Measurements from ENCODE around the gene DDOST. TPM values are rescaled to one million over a fixed set of nuclear protein-coding genes. Genes with fewer than 3 reads are reported as not detected.
A peak's percentile ranks its signal among the peaks of the same experiment; 100 is the strongest.

DDOST gene
- total and polyA plus RNA-seq, 2 experiments from 2014 or later = 320 to 405 TPM

DNA sequence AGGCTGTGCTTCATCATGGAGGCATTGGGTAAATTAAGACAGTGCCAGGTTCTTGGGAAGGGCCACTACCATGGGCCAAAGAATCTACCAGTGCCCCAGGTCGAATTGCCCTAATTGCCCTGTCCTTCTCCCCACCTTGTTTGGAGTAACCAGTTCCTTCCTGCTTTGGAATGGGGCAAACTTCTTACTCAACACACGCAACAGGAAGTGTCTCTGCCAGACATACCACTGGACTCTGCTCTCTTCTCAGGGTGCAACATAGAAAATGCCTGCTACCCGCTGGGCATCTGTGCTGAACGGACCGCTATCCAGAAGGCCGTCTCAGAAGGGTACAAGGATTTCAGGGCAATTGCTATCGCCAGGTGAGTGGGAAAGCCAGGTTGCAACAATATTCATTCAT, 56.5 kb downstream of the DDOST start:
- no peak for DNase-seq (ENCODE audit: low spot score)
- H3K9me3 ChIP-seq (ENCODE audit: low read depth) = no peaks in the 10 kb centered on the region
- H4K20me1 ChIP-seq (ENCODE audit: insufficient read depth, poor library complexity, severe bottlenecking) = no peaks in the 10 kb centered on the region
- no peaks in the 10 kb centered on the region for H3K79me2 ChIP-seq
- H3K4me1 ChIP-seq (ENCODE audit: insufficient read depth) = no peaks in the 10 kb centered on the region
- H2AFZ ChIP-seq = no peak overlapping the region
- no peaks in the 10 kb centered on the region for H3K9me2 ChIP-seq (replicated peaks; ENCODE audit: insufficient read depth)
- H3K27me3 ChIP-seq = no peaks in the 10 kb centered on the region
- H3K4me3 ChIP-seq = no peak overlapping the region
- H3K4me2 ChIP-seq = no peak overlapping the region
- 91% methylated on average over 7 of the region's 7 CpGs for WGBS (ENCODE audit: low lambda C conversion rate, missing lambda C conversion rate)
- TF ChIP-seq CTCF (IDR thresholded peaks at IDR 0.05; ENCODE audit: poor library complexity) (no peak), EZH2phosphoT487 (IDR thresholded peaks at IDR 0.05; ENCODE audit: low read depth, severe bottlenecking, unreplicated experiment) (no peak), EZH2 (IDR thresholded peaks at IDR 0.05; ENCODE audit: borderline replicate concordance) (no peak)
- H3K36me3 ChIP-seq (replicated peaks; ENCODE audit: insufficient read depth, low read depth) = no peaks in the 10 kb centered on the region
- no peak overlapping the region for H3K27ac ChIP-seq

DNA sequence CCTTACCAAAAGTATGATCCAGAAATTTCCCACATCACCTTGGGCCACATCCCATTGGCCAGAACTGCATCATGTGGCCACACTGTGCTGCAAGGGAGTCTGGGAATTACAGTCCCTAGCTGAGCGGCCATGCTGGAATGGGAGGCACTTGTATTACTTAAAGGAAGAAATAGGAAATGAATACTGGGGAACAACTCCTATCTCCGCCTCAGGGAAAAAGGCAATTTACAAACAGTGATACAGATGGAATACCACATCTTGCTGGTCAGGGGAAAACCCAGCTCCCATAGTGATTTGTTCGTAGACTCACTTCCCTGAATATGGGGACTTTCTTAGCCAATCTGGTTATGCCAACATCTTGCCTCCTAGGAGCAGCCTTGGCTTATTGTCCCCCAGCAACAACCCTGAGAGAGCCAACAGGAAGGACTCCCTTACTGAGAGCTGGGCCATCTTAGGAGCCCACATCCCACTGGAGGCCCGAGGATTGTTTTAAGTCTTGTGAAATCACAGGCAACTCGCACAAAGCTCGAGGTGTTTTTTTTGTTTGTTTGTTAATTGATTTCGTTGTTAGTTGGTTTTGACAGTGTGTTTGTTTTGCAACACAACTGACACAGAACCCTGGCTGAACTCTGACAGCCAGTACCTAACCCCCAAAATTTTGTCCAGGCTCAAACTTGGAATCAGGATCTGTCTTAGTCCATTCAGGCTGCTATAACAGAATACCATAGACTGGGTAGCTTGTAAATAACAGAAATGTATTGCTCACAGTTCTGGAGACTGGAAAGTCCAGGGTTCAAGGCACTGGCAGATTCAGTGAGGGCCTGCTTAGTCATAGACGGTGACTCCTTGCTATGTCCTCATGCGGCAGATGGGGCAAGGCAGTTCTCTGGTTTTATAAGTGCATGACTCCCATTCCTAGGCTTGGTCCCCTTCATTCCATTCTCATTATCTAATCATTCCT, 57.4 kb downstream of the DDOST start:
- Histone ChIP-seq H3K4me2 (no peak overlapping the region), H3K9me3 (ENCODE audit: low read depth) (no peaks in the 10 kb centered on the region), H4K20me1 (ENCODE audit: insufficient read depth, poor library complexity, severe bottlenecking) (no peaks in the 10 kb centered on the region), H3K79me2 (no peaks in the 10 kb centered on the region), H3K36me3 (replicated peaks; ENCODE audit: insufficient read depth, low read depth) (no peaks in the 10 kb centered on the region), H3K4me3 (no peak overlapping the region), H3K27me3 (no peaks in the 10 kb centered on the region), H2AFZ (no peak overlapping the region), H3K9me2 (replicated peaks; ENCODE audit: insufficient read depth) (no peaks in the 10 kb centered on the region), H3K4me1 (ENCODE audit: insufficient read depth) (no peaks in the 10 kb centered on the region), H3K27ac (no peak overlapping the region)
- peak; percentile 11 for DNase-seq (ENCODE audit: low spot score)
- TF ChIP-seq EZH2phosphoT487 (IDR thresholded peaks at IDR 0.05; ENCODE audit: low read depth, severe bottlenecking, unreplicated experiment) (no peak), CTCF (IDR thresholded peaks at IDR 0.05; ENCODE audit: poor library complexity) (no peak), EZH2 (IDR thresholded peaks at IDR 0.05; ENCODE audit: borderline replicate concordance) (no peak)
- WGBS (ENCODE audit: low lambda C conversion rate, missing lambda C conversion rate) = 84% methylated on average over 9 of the region's 9 CpGs

DNA sequence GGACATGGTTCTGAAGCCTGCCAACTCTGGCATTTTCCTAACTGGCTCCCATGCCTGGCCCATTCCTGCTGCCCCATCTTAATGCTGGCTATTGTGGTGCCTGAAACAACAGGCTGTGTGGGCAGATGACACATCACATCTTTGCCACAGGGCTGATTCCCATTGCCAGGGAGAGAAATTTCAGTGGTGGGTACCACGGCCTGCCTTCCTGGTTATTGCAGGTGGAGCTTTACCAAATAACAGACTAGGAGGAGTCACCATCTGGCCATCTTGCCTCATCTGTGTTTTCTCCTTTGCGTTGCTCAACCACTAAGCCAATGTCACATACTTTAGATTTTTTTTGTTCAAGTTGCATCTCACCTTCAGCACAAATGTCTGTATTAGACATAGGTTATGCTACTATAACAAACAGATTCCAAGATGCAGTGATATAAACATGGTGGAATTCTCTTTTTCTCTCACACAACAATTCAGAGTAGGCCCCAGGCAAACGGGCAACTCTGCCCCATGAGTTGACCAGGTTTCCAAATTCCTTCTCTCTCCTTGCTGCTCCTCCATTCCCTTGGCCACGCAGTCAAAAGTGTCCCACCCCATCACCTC, 58.2 kb downstream of the DDOST start:
- no peaks in the 10 kb centered on the region for H4K20me1 ChIP-seq (ENCODE audit: insufficient read depth, poor library complexity, severe bottlenecking)
- H3K9me3 ChIP-seq (ENCODE audit: low read depth) = no peaks in the 10 kb centered on the region
- H3K4me2 ChIP-seq = no peak overlapping the region
- no peak overlapping the region for H2AFZ ChIP-seq
- H3K79me2 ChIP-seq = no peaks in the 10 kb centered on the region
- no peaks in the 10 kb centered on the region for H3K36me3 ChIP-seq (replicated peaks; ENCODE audit: insufficient read depth, low read depth)
- H3K4me1 ChIP-seq (ENCODE audit: insufficient read depth) = no peaks in the 10 kb centered on the region
- H3K27me3 ChIP-seq = no peaks in the 10 kb centered on the region
- no peak for DNase-seq (ENCODE audit: low spot score)
- no peaks in the 10 kb centered on the region for H3K9me2 ChIP-seq (replicated peaks; ENCODE audit: insufficient read depth)
- H3K27ac ChIP-seq = no peak overlapping the region
- no peak for TF ChIP-seq CTCF (IDR thresholded peaks at IDR 0.05; ENCODE audit: poor library complexity)
- no peak for TF ChIP-seq EZH2 (IDR thresholded peaks at IDR 0.05; ENCODE audit: borderline replicate concordance)
- TF ChIP-seq EZH2phosphoT487 (IDR thresholded peaks at IDR 0.05; ENCODE audit: low read depth, severe bottlenecking, unreplicated experiment) = no peak
- 91% methylated on average over 4 of the region's 4 CpGs for WGBS (ENCODE audit: low lambda C conversion rate, missing lambda C conversion rate)
- no peak overlapping the region for H3K4me3 ChIP-seq

Other genes starting within 250 kb of the DDOST start
- gene CAMK2N1, start 175.2 kb downstream of the DDOST start, total RNA-seq = 38.5 and 41.7 TPM in 2 replicates
- 39.4 and 45.5 TPM in 2 replicates for gene CAMK2N1, start 175.2 kb downstream of the DDOST start, polyA plus RNA-seq
- 40.1 and 44.8 TPM in 2 replicates for gene MUL1, start 153.2 kb downstream of the DDOST start, total RNA-seq
- gene MUL1, start 153.2 kb downstream of the DDOST start, polyA plus RNA-seq = 47.4 and 48.1 TPM in 2 replicates
- 0.10 and 0.28 TPM in 2 replicates for gene FAM43B, start 108.8 kb downstream of the DDOST start, total RNA-seq
- gene FAM43B, start 108.8 kb downstream of the DDOST start, polyA plus RNA-seq = 0.81 and 1.3 TPM in 2 replicates
- 2.1 and 3.2 TPM in 2 replicates for gene CDA, start 72.3 kb downstream of the DDOST start, total RNA-seq
- gene CDA, start 72.3 kb downstream of the DDOST start, polyA plus RNA-seq = 2.1 and 3.8 TPM in 2 replicates
- 60.5 and 73.2 TPM in 2 replicates for gene PINK1, start 27.9 kb downstream of the DDOST start, total RNA-seq
- 84.1 and 96.4 TPM in 2 replicates for gene PINK1, start 27.9 kb downstream of the DDOST start, polyA plus RNA-seq
- gene KIF17, start 56.6 kb upstream of the DDOST start, total RNA-seq = 0.23 and 0.36 TPM in 2 replicates
- gene KIF17, start 56.6 kb upstream of the DDOST start, polyA plus RNA-seq = 0.05 and 0.28 TPM in 2 replicates
- gene SH2D5, start 71.3 kb upstream of the DDOST start, total RNA-seq = 0.36 and 0.53 TPM in 2 replicates
- 0.71 and 1.1 TPM in 2 replicates for gene SH2D5, start 71.3 kb upstream of the DDOST start, polyA plus RNA-seq
- gene HP1BP3, start 125.9 kb upstream of the DDOST start, total RNA-seq = 149 and 171 TPM in 2 replicates
- 115 and 118 TPM in 2 replicates for gene HP1BP3, start 125.9 kb upstream of the DDOST start, polyA plus RNA-seq